Activated T-helper 1 cell treated with Interleukin-2 at 50 U/mL for 16 hours (primary cell): ENCODE results near the gene DNAJA2.
A peak's percentile ranks its signal among the peaks of the same experiment; 100 is the strongest.
"Not testable (repeated sequence)": the region's sequence is repeated elsewhere in the genome, so short reads cannot be mapped to it uniquely, and the experiment has no call there.

Experiments
- DNase-seq: peaks from one replicate; pipeline ENCODE4 v3.0.0-alpha.2; 2020; ENCODE audit warnings: low read depth

DNAJA2 gene

GRCh38 chr16:46975165-46975564 lies 1.7 kb upstream of the DNAJA2 start:
- no peak for DNase-seq

DNA sequence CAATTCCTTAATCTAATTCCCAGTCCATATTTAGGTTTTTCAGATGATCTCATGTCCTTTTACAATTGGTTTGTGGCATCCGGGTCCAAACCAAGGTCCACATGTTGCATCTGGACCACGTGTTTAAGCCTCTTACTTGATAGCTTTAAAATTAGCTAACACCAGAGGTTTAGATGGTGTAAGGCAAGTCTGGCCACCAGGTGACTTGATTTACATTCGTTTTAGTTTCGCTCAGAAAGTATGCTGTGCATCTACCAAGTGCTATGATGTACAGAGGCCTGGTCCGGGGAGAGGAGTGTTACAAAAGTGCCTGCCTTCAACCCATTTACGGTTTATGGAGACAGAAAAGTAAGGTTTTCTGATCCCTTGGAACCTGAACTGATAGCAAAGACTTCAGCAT lies 878 bp upstream of the DNAJA2 start:
- DNase-seq = no peak

GRCh38 chr16:46973996-46974324 lies 486 bp upstream of the DNAJA2 start:
- no peak for DNase-seq

- DNase-seq = peak; percentile 32
Measured at GRCh38 chr16:46972429-46973206, 856 bp downstream of the DNAJA2 start.

- DNase-seq = no peak
Measured at GRCh38 chr16:46971271-46971670, 2.2 kb downstream of the DNAJA2 start.

DNA sequence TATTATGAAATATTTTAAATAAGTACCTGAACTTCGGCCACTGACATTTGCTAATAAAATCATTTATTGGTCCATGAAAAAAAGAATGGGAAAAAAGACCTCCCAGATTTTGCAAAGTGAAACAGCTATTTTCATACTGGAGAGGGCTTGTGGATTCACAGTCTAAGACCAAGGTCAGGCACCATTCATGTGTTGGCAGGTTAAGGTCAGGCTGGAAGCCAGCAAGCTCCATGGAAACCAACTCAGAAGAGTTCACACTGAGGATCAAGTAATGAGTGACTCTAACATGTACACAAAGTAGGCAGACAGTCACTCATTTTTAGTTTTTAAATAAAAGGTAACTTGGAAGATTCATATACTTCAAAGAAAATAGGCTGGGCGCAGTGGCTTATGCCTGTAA lies 3.4 kb downstream of the DNAJA2 start:
- no peak for DNase-seq

- no peak for DNase-seq
Measured at GRCh38 chr16:46968063-46968435, 5.4 kb downstream of the DNAJA2 start.

GRCh38 chr16:46962629-46963028 lies 10.8 kb downstream of the DNAJA2 start:
- DNase-seq = no peak

DNA sequence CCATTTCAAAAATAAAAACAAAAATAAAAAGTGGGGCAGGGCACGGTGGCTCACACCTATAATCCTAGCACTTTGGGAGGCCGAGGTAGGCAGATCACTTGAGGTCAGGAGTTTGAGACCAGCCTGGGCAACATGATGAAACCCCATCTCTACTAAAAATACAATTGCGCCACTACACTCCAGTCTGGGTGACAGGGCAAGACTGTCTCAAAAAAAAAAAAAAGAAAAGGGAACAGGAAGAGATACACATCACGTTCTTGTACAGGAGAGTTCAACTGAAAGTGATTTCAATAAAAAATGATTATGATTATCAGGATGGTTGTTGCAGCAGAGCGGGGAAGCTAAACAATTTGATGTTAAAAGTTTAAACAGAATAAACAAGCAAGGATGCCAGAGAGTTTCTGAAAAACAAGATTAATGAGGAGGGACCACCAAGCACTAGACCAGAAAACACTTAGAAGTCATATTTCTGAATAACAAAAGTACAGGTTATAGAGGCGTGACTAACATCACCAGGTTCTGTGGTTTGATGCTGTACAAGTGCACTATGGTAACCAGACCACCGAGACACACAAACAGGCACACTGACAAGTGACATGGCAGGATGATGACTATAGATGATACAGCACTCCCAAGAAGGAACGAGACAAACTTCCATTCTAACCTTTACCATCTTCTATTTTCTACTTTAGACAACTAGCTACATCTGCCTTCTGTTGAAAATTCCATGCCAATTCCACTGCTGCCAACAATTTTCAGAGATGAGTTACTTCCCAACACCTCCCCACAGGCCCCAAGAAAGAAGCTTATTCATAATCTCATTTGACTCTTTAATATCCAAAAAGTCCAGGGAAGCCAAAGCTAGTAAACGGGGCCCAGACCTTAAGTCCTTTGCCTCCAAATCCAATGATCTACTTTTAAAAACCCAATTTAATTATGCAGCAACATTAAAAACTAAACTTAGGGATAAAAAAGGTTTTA lies 11.8 kb downstream of the DNAJA2 start:
- no peak for DNase-seq

GRCh38 chr16:46954562-46954961 lies 18.9 kb downstream of the DNAJA2 start:
- DNase-seq = no peak

DNA sequence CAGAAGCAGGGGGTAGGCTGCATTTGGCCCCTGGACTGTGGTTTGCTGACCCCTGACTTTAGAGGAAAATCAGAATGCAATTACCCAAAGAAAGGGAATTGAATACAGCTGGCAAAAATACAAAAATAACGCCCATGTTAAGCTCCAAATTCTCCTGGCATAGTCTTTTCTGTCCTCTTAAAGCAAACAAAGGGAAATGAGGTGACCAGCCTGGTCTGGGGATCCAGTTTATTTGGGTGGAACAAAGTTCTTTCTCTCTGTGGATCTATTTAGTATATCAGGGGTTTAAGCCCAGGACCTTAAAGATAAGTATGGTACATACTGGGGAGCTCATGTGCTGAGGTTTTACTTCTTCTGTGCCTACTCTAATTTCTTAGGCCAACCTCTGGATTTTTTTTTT lies 23.5 kb downstream of the DNAJA2 start:
- no peak for DNase-seq

GRCh38 chr16:46949241-46949892 lies 24.1 kb downstream of the DNAJA2 start:
- no peak for DNase-seq

- no peak for DNase-seq
Measured at GRCh38 chr16:46948548-46949166, 24.8 kb downstream of the DNAJA2 start.

DNA sequence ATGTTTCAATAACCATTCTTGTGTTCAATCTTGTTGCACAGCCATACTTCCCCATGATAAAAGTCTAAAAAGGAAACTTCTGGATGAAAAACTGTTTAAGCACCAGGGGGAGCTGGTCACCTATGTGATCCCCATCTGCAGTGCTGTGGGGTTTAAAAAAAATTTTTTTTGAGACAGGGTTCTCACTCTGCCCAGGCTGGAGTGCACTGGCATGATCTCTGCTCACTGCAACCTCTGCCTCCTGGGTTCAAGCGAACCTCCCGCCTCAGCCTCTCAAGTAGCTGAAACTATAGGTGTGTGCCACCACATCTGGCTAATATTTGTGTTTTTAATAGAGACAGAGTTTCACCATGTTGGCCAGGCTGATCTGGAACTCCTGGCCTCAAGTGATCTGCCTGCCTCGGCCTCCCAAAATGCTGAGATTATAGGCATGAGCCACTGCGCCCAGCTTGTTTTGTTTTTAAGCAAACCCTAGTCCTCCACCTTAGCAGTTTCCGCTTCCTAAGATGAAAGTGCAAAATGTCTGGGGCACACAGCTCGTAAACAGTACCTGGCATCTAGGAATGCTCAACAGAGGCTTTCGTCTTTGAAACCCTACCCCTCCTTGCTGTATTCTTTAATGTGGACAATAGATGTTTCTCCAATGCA lies 25.4 kb downstream of the DNAJA2 start:
- DNase-seq = no peak

DNA sequence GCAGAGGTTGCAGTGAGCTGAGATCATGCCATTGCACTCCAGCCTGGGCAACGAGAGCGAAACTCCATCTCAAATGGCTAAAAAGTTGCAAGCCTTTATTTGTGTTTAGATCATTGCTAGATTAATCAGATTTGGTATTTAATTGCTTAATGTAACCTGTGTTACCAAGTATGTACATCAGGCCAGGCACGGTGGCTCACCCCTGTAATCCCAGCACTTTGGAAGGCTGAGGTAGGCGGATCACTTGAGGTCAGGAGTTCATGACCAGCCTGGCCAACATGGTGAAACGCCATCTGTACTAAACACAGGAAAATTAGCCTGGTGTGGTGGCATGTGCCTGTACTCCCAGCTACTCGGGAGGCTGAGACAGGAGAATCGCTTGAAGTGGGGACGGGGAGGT lies 28.8 kb downstream of the DNAJA2 start:
- DNase-seq = not testable (repeated sequence)

GRCh38 chr16:46937536-46937935 lies 35.9 kb downstream of the DNAJA2 start:
- DNase-seq = no peak

- DNase-seq = no peak
Measured at GRCh38 chr16:46932802-46933201, 40.7 kb downstream of the DNAJA2 start.

- no peak for DNase-seq
Measured at GRCh38 chr16:46930861-46931260, 42.6 kb downstream of the DNAJA2 start.

DNA sequence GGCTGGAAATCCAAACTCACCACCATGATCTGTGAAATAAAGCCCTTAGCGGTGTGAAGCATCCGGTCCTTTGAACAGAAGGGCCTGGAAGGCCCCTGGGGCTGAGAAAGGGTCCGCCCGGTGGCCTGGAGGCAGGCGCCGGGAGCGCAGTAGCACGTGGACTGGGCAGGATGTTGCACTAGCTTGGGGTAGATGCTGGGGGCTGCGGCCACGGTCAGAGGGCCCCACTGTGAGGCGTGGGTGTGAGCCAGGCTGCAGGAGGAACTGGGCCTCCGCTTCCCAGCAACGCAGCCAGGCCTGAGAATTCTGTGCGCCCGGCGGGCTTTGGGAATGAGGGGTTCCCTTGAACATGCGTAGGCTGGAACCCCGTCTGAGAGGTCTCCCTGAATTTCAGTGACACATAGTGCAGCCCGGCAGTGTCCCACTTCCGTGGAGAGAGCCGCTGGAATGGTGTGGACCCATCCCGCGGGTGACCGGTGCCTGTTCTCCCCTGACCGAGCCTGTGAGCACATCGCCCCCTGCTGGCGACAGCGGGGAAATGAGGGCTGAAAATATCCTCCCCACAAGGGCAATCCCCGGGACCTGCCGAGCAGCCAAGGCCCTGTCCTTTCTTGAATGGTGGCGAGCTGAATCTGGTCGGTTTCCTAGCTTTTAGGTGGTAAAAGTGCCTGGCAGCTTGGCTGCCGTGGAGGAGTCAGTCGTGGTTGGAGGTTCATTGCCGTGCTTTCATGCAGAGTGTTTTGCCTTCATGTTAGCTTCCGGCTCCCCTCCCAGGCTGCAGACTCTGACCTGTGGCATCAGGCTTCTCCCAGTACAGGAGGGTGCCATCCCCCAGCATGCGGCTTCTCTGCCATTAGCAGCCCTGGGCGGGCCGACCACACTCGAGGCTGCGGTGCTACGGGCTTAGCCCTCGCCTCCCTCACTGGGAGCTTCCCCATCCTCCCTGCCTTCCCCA lies 43.8 kb downstream of the DNAJA2 start:
- peak; percentile 43 for DNase-seq

DNA sequence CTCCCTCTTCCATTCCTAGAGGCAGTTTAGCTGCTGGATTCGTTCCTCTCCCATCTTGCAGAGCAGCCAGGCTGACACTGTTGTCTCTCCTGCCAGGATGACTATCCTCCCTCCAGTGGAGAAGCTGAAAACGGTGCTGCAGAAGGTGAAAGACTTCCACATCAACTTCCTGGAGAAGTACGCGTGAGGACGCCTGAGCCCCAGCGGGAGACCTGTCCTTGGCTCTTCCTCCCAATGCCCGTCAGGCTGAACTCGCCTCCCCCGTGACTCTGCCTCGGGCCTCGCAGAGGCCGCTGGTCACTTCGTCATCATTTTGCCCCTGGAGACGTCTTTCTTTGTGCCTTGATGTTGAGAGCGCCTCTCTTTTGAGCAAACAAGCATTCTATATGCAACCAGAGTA lies 44.7 kb downstream of the DNAJA2 start:
- no peak for DNase-seq

GRCh38 chr16:46927273-46927672 lies 46.2 kb downstream of the DNAJA2 start:
- DNase-seq = no peak
